Inflammatory macrophage (primary cell): ENCODE data around the gene UNC5A.

ENCODE experiments used
- DNase-seq, 2 donors: peaks; one replicate each; pipeline ENCODE4 v3.0.0-alpha.2; 2020 to 2022

UNC5A gene

GRCh38 chr5:176846335-176847140 lies 36.2 kb downstream of the UNC5A start:
- no peak for DNase-seq

- DNase-seq, result no peak
These were observed 36.8 kb downstream of the UNC5A start for GRCh38 chr5:176847148-176847547.

GRCh38 chr5:176847726-176848290 lies 37.4 kb downstream of the UNC5A start:
- DNase-seq, result no peak

- no peak for DNase-seq
These were observed 38.3 kb downstream of the UNC5A start for GRCh38 chr5:176848651-176849050.

GRCh38 chr5:176849611-176850227 lies 39.4 kb downstream of the UNC5A start:
- DNase-seq, result no peak

GRCh38 chr5:176850371-176851245 lies 40.2 kb downstream of the UNC5A start:
- DNase-seq, result no peak

- DNase-seq, result no peak
These were observed 41.0 kb downstream of the UNC5A start for GRCh38 chr5:176851380-176851779.

- DNase-seq, result no peak
These were observed 41.7 kb downstream of the UNC5A start for GRCh38 chr5:176851871-176852658.

- no peak for DNase-seq
These were observed 42.9 kb downstream of the UNC5A start for GRCh38 chr5:176853151-176853778.

GRCh38 chr5:176854164-176854563 lies 43.8 kb downstream of the UNC5A start:
- no peak for DNase-seq

GRCh38 chr5:176855598-176855997 lies 45.2 kb downstream of the UNC5A start:
- no peak for DNase-seq

GRCh38 chr5:176856746-176857145 lies 46.4 kb downstream of the UNC5A start:
- no peak for DNase-seq

GRCh38 chr5:176857216-176857893 lies 47.0 kb downstream of the UNC5A start:
- no peak for DNase-seq

- no peak for DNase-seq
These were observed 47.5 kb downstream of the UNC5A start for GRCh38 chr5:176857894-176858273.

- no peak for DNase-seq
These were observed 49.6 kb downstream of the UNC5A start for GRCh38 chr5:176859916-176860315.

GRCh38 chr5:176860381-176860780 lies 50.0 kb downstream of the UNC5A start:
- DNase-seq, result no peak

- no peak for DNase-seq
These were observed 50.9 kb downstream of the UNC5A start for GRCh38 chr5:176861276-176861675.

- DNase-seq, result no peak
These were observed 52.1 kb downstream of the UNC5A start for GRCh38 chr5:176862330-176862995.

GRCh38 chr5:176863041-176863764 lies 52.8 kb downstream of the UNC5A start:
- DNase-seq, result no peak

- no peak for DNase-seq
These were observed 53.4 kb downstream of the UNC5A start for GRCh38 chr5:176863765-176864098.
